WTC11 (cell line): ENCODE results near the gene CTSK. TPM values are rescaled to one million over a fixed set of nuclear protein-coding genes. Genes with fewer than 3 reads are reported as not detected.
A peak's percentile ranks its signal among the peaks of the same experiment; 100 is the strongest.

ENCODE experiments used
- ATAC-seq: fragments of 200-7000 bp; cut with Tn5 transposase; 2 replicates; pipeline ENCODE4 v1.10.0; 2021; ENCODE audit warnings: mild to moderate bottlenecking, moderate library complexity
- CTCF ChIA-PET: fragments of 300-600 bp; sonication (Branson Sonifier 250); formaldehyde crosslinking; loops from one replicate; lab custom pipeline; 2021; ENCODE audit warnings: antibody characterized with exemption; lab: Charles Lee
- POLR2A ChIA-PET: fragments of 350-600 bp; sonication (Branson Sonifier 250); formaldehyde crosslinking; loops from one replicate; lab custom pipeline; 2021; ENCODE audit warnings: antibody characterized with exemption; lab: Charles Lee
- DNase-seq: peaks from one replicate; pipeline ENCODE4 v3.0.0; 2021; ENCODE audit warnings: low spot score
- H3K27ac Mint-ChIP-seq: 2 replicates; pipeline ENCODE4 v1.8.0; 2021; ENCODE audit warnings: mixed read lengths
- H3K27me3 Mint-ChIP-seq: 2 replicates; pipeline ENCODE4 v1.8.0; 2021; ENCODE audit warnings: low read depth, mild to moderate bottlenecking, moderate library complexity, mixed read lengths
- H3K36me3 Mint-ChIP-seq: 2 replicates; pipeline ENCODE4 v1.8.0; 2021; ENCODE audit warnings: mixed read lengths
- H3K4me1 Mint-ChIP-seq: 2 replicates; pipeline ENCODE4 v1.8.0; 2022; ENCODE audit warnings: mixed read lengths
- H3K4me3 Mint-ChIP-seq: 2 replicates; pipeline ENCODE4 v1.8.0; 2021; ENCODE audit warnings: mild to moderate bottlenecking, moderate library complexity, mixed read lengths
- H3K9me3 Mint-ChIP-seq: 2 replicates; pipeline ENCODE4 v1.8.0; 2021; ENCODE audit warnings: mixed read lengths
- ATF2 ChIP-seq: sonication (generic); formaldehyde crosslinking; IDR thresholded peaks from 2 replicates; pipeline ENCODE4 v1.8.1; 2022; ENCODE audit warnings: low read depth, missing genetic modification reagents, borderline replicate concordance
- ATF6 ChIP-seq: sonication (generic); formaldehyde crosslinking; IDR thresholded peaks from 2 replicates; pipeline ENCODE4 v1.8.1; 2023; ENCODE audit warnings: mild to moderate bottlenecking, missing genetic modification reagents
- CDX4 ChIP-seq: fragments of 250-450 bp; sonication (Bioruptor Pico); IDR thresholded peaks from 2 replicates; pipeline ENCODE4 v1.9.0; 2021; ENCODE audit warnings: moderate library complexity, mild to moderate bottlenecking, inconsistent platforms, borderline replicate concordance
- E2F4 ChIP-seq: sonication (generic); formaldehyde crosslinking; IDR thresholded peaks from 2 replicates; pipeline ENCODE4 v1.8.1; 2022; ENCODE audit warnings: low read depth, mild to moderate bottlenecking, moderate library complexity, missing genetic modification reagents, borderline replicate concordance
- EMX1 ChIP-seq: fragments of 250-450 bp; sonication (Bioruptor Pico); IDR thresholded peaks from 2 replicates; pipeline ENCODE4 v1.8.0; 2021; ENCODE audit warnings: mild to moderate bottlenecking
- GABPB1 ChIP-seq: sonication (generic); formaldehyde crosslinking; IDR thresholded peaks from 2 replicates; pipeline ENCODE4 v1.8.1; 2023; ENCODE audit warnings: mild to moderate bottlenecking, missing genetic modification reagents
- GTF2I ChIP-seq: fragments of 250-450 bp; sonication (Bioruptor Pico); conservative IDR thresholded peaks from 2 replicates; pipeline ENCODE4 v1.4.0; 2021; ENCODE audit warnings: mild to moderate bottlenecking
- IRF1 ChIP-seq: sonication (generic); formaldehyde crosslinking; IDR thresholded peaks from 2 replicates; pipeline ENCODE4 v1.8.0; 2023; ENCODE audit warnings: missing genetic modification reagents
- SMAD3 ChIP-seq: sonication (generic); formaldehyde crosslinking; IDR thresholded peaks from 2 replicates; pipeline ENCODE4 v1.8.0; 2022; ENCODE audit warnings: missing genetic modification reagents, mild to moderate bottlenecking, borderline replicate concordance
- SMAD4 ChIP-seq: sonication (generic); formaldehyde crosslinking; IDR thresholded peaks from 2 replicates; pipeline ENCODE4 v1.8.0; 2022; ENCODE audit warnings: mild to moderate bottlenecking, missing genetic modification reagents
- TEAD1 ChIP-seq: sonication (generic); formaldehyde crosslinking; IDR thresholded peaks from 2 replicates; pipeline ENCODE4 v1.8.0; 2022; ENCODE audit warnings: mild to moderate bottlenecking, missing genetic modification reagents
- USF1 ChIP-seq: sonication (generic); formaldehyde crosslinking; IDR thresholded peaks from 2 replicates; pipeline ENCODE4 v1.8.0; 2022; ENCODE audit warnings: mild to moderate bottlenecking, missing genetic modification reagents
- USF2 ChIP-seq: sonication (generic); formaldehyde crosslinking; IDR thresholded peaks from 2 replicates; pipeline ENCODE4 v1.8.1; 2023; ENCODE audit warnings: mild to moderate bottlenecking, missing genetic modification reagents, moderate library complexity
- ZBTB21 ChIP-seq: sonication (generic); formaldehyde crosslinking; IDR thresholded peaks from 2 replicates; pipeline ENCODE4 v1.8.1; 2023; ENCODE audit warnings: mild to moderate bottlenecking, missing genetic modification reagents, borderline replicate concordance
- ZNF121 ChIP-seq: sonication (generic); formaldehyde crosslinking; IDR thresholded peaks from 2 replicates; pipeline ENCODE4 v1.8.0; 2023; ENCODE audit warnings: missing genetic modification reagents
- ZNF232 ChIP-seq: sonication (generic); formaldehyde crosslinking; IDR thresholded peaks from 2 replicates; pipeline ENCODE4 v1.8.0; 2022; ENCODE audit warnings: mild to moderate bottlenecking, missing genetic modification reagents
- ZNF396 ChIP-seq: fragments of 250-450 bp; sonication (Bioruptor Pico); IDR thresholded peaks from 2 replicates; pipeline ENCODE4 v1.8.0; 2021; ENCODE audit warnings: mild to moderate bottlenecking, moderate library complexity, borderline replicate concordance
- ZNF423 ChIP-seq: fragments of 250-450 bp; sonication (Bioruptor Pico); IDR thresholded peaks from 2 replicates; pipeline ENCODE4 v2.1.2; 2022; ENCODE audit warnings: mild to moderate bottlenecking, moderate library complexity
- ZNF425 ChIP-seq: fragments of 250-450 bp; sonication (Bioruptor Pico); conservative IDR thresholded peaks from 2 replicates; pipeline ENCODE4 v1.9.0; 2021; ENCODE audit warnings: mild to moderate bottlenecking
- total RNA-seq: library from RNA; stranded (reverse); gene quantifications from 3 replicates; pipeline ENCODE4 v1.2.3, GENCODE V29; 2021

The CTSK gene
- total RNA-seq, 1 experiment from 2014 or later: 9.4 TPM

- Mint-ChIP-seq H3K4me1 (no peaks in the 10 kb centered on the region; the same call in 1 of the 2 replicates), H3K36me3 (no peaks in the 10 kb centered on the region), H3K27ac (peak overlapping the region; percentile 30), H3K4me3 (no peak overlapping the region), H3K9me3 (peaks cover 5% of the 10 kb centered on the region; the same call in 1 of the 2 replicates), H3K27me3 (no peaks in the 10 kb centered on the region)
- no peak for DNase-seq
- no peak for ATAC-seq
- ChIA-PET POLR2A (no interaction called here), CTCF (interaction anchor here (0.8 to 1.3 kb wide), 3 partner anchors 24 to 229 kb away, joined by 3 to 4 read pairs (median 3); no protein-coding TSS in a partner anchor)
- TF ChIP-seq CDX4 (no peak), USF2 (CRISPR knock-in tag) (peak; percentile 44; the same call in 1 of the 2 replicates), EMX1 (no peak), ZNF425 (no peak)
Observed at GRCh38 chr1:150789396-150789795, 18.7 kb downstream of the CTSK start.

DNA sequence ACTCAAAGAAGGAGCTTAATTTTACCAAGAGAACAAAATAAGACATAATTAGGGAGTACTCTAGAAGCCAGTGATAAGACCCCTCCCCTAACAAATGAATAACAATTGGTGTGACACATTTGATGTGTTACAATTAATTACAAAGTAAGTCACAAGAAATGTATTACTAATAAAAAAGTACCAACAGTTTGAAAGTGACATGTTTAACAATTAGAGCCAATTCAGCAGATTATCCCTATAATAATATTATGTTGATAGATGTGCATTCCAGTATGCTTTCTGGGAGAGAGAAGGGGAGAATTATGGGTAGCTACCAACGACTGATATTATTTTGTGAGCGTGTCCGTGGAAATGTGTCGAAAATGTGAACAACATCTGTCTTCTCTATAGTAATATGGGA, 19.1 kb downstream of the CTSK start:
- no peaks in the 10 kb centered on the region for H3K27me3 Mint-ChIP-seq
- ChIA-PET POLR2A (no interaction called here), CTCF (interaction anchor here (0.8 to 1.3 kb wide), 3 partner anchors 24 to 229 kb away, joined by 3 to 4 read pairs (median 3); no protein-coding TSS in a partner anchor)
- ATAC-seq: no peak
- DNase-seq: no peak
- H3K27ac Mint-ChIP-seq: no peak overlapping the region
- TF ChIP-seq ATF6 (no peak), ZNF423 (CRISPR knock-in tag) (no peak), GTF2I (no peak), SMAD3 (CRISPR knock-in tag) (no peak), ZNF232 (CRISPR knock-in tag) (no peak), SMAD4 (CRISPR knock-in tag) (no peak), GABPB1 (CRISPR knock-in tag) (no peak), ZNF121 (CRISPR knock-in tag) (no peak)
- TF ChIP-seq, all 79 proteins: peak for 0
- Mint-ChIP-seq H3K4me1 (no peaks in the 10 kb centered on the region; the same call in 1 of the 2 replicates), H3K9me3 (peaks cover 5% of the 10 kb centered on the region; the same call in 1 of the 2 replicates), H3K4me3 (no peak overlapping the region), H3K36me3 (no peaks in the 10 kb centered on the region)

DNA sequence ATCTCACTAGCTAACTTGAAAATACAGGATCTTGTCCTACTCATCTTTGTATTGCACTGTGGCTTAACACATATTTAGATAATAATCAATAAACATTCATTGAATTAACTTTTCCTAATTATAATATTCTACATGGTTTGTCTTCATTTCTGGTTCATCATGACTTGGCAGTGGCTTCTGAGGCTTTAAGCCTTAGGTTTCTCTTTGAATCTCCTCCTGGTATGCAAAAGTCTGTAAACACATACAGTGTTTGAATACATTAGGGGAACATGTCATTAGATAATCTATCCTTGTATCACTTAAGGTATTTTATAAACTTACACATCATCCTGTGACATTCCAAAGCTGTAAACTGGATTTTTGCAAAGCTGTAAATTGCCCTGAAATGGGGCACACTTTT, 20.6 kb downstream of the CTSK start:
- POLR2A ChIA-PET: no interaction called here
- H3K9me3 Mint-ChIP-seq: peaks cover 5% of the 10 kb centered on the region; the same call in 1 of the 2 replicates
- H3K36me3 Mint-ChIP-seq: no peaks in the 10 kb centered on the region
- CTCF ChIA-PET: interaction anchor here (0.7 to 1.2 kb wide), 2 partner anchors 9 to 250 kb away, joined by 3 to 5 read pairs; no protein-coding TSS in a partner anchor
- H3K4me1 Mint-ChIP-seq: no peaks in the 10 kb centered on the region; the same call in 1 of the 2 replicates
- H3K27me3 Mint-ChIP-seq: no peaks in the 10 kb centered on the region
- peak overlapping the region; percentile 42; the same call in 1 of the 2 replicates for H3K27ac Mint-ChIP-seq
- TF ChIP-seq ATF2 (CRISPR knock-in tag): no peak
- no peak for TF ChIP-seq USF1 (CRISPR knock-in tag)
- no peak for TF ChIP-seq TEAD1 (CRISPR knock-in tag)
- TF ChIP-seq ZNF396 (CRISPR knock-in tag): no peak
- no peak for TF ChIP-seq ZBTB21 (CRISPR knock-in tag)
- TF ChIP-seq IRF1 (CRISPR knock-in tag): no peak
- TF ChIP-seq GABPB1 (CRISPR knock-in tag): no peak
- no peak for TF ChIP-seq E2F4 (CRISPR knock-in tag)
- no peak overlapping the region for H3K4me3 Mint-ChIP-seq
- ATAC-seq (no peak), DNase-seq (no peak)
